KMS-11 (cell line): ENCODE data around the gene IFNA6.
A peak's percentile ranks its signal among the peaks of the same experiment; 100 is the strongest.

Source experiments
- H2AFZ ChIP-seq: fragments of 200-600 bp; sonication (generic); 2 replicates; pipeline ENCODE4 v1.6.1; 2016; ENCODE audit warnings: antibody characterized with exemption, mixed run types, low read depth
- H3K27ac ChIP-seq: fragments of 200-600 bp; sonication (generic); 2 replicates; pipeline ENCODE4 v1.6.1; 2016; ENCODE audit warnings: mild to moderate bottlenecking, mixed run types
- H3K27me3 ChIP-seq: fragments of 200-600 bp; sonication (generic); 2 replicates; pipeline ENCODE4 v1.6.1; 2017; ENCODE audit warnings: mild to moderate bottlenecking, low read depth, mixed run types, moderate library complexity; ENCODE audit not compliant: insufficient read depth
- H3K36me3 ChIP-seq: fragments of 200-600 bp; sonication (generic); 2 replicates; pipeline ENCODE4 v1.6.1; 2017; ENCODE audit warnings: mild to moderate bottlenecking, mixed run types; ENCODE audit not compliant: insufficient read depth
- H3K4me1 ChIP-seq: fragments of 200-600 bp; sonication (generic); 2 replicates; pipeline ENCODE4 v1.6.1; 2016; ENCODE audit warnings: mild to moderate bottlenecking, low read depth, mixed run types; ENCODE audit not compliant: poor library complexity, severe bottlenecking
- H3K4me2 ChIP-seq: fragments of 200-600 bp; sonication (generic); 2 replicates; pipeline ENCODE4 v1.7.0; 2016; ENCODE audit warnings: mild to moderate bottlenecking, mixed run types
- H3K4me3 ChIP-seq: fragments of 200-600 bp; sonication (generic); IDR thresholded peaks from 2 replicates; pipeline ENCODE4 v1.6.1; 2017; ENCODE audit warnings: low read depth, low read length, mixed read lengths; ENCODE audit not compliant: insufficient read depth
- H3K79me2 ChIP-seq: fragments of 200-600 bp; sonication (generic); 2 replicates; pipeline ENCODE4 v1.6.1; 2016; ENCODE audit warnings: low read depth, mixed run types; ENCODE audit not compliant: insufficient read depth
- H3K9ac ChIP-seq: fragments of 200-600 bp; sonication (generic); 2 replicates; pipeline ENCODE4 v1.6.1; 2016; ENCODE audit warnings: mild to moderate bottlenecking, mixed run types
- H4K20me1 ChIP-seq: fragments of 200-600 bp; sonication (generic); 2 replicates; pipeline ENCODE4 v1.6.1; 2016; ENCODE audit warnings: mild to moderate bottlenecking, mixed run types; ENCODE audit not compliant: insufficient read depth
- TF ChIP-seq, protein P1 (sequence below): fragments of 200-600 bp; sonication (generic); conservative IDR thresholded peaks from 2 replicates; pipeline ENCODE4 v1.6.1; 2017; ENCODE audit warnings: low read depth, mild to moderate bottlenecking, antibody characterized with exemption, low read length, moderate library complexity, mixed read lengths

Gene IFNA6

DNA sequence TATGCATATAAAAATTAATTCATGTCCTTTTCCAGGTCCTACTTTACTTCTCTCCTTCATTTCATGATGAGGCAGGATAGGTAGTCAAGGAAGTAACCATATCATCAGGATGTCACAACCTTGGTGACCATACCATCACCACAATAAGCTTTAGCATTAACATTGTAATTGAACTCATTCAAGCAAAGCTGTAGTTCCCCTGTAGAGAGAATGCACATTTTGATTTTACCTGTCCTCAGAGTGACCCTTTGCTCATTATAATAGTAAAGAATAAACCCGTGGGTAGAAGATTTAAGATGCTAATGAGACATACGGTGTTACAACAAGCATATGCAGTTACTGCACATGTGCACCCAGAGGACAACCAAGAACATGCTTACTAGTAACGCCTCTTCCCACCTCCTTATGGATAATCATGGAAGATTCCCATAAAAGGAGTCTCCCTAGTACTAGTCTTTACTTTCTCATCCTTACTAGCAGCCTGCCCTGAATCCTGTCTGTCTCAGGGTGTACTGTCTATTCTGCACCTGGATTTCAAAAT lies 2.2 kb downstream of the IFNA6 start:
- Histone ChIP-seq H2AFZ (no peak overlapping the region), H3K9ac (no peak overlapping the region), H3K27ac (no peak overlapping the region), H3K27me3 (no peaks in the 10 kb centered on the region), H3K4me2 (no peak overlapping the region), H3K79me2 (no peaks in the 10 kb centered on the region), H4K20me1 (no peaks in the 10 kb centered on the region), H3K4me1 (no peaks in the 10 kb centered on the region), H3K4me3 (no peak overlapping the region), H3K36me3 (no peaks in the 10 kb centered on the region)
- TF ChIP-seq, protein P1, sequence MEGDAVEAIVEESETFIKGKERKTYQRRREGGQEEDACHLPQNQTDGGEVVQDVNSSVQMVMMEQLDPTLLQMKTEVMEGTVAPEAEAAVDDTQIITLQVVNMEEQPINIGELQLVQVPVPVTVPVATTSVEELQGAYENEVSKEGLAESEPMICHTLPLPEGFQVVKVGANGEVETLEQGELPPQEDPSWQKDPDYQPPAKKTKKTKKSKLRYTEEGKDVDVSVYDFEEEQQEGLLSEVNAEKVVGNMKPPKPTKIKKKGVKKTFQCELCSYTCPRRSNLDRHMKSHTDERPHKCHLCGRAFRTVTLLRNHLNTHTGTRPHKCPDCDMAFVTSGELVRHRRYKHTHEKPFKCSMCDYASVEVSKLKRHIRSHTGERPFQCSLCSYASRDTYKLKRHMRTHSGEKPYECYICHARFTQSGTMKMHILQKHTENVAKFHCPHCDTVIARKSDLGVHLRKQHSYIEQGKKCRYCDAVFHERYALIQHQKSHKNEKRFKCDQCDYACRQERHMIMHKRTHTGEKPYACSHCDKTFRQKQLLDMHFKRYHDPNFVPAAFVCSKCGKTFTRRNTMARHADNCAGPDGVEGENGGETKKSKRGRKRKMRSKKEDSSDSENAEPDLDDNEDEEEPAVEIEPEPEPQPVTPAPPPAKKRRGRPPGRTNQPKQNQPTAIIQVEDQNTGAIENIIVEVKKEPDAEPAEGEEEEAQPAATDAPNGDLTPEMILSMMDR, result no peak

DNA sequence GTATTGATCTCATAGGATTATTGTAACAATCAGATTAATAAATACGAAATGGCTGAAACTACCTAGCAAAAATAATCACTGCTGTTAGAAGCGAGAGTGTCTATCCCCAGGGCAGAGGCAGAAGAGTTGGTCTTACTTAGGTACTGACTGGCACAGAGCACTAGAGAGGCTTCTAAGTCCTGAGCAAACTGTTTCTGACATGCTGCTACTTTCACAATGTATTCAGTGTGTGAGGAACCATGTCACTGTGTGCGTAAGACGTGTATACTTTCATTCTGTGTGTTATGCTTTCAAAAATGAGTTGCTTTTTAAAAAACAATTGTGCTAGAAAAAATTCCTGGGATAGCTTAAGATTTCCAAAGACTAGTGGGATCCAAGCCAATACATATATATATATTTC lies 10.0 kb downstream of the IFNA6 start:
- H3K4me3 ChIP-seq, result no peak overlapping the region
- no peaks in the 10 kb centered on the region for H3K27me3 ChIP-seq
- no peak overlapping the region for H3K9ac ChIP-seq
- no peaks in the 10 kb centered on the region for H4K20me1 ChIP-seq
- H3K4me1 ChIP-seq, result peaks cover 5% of the 10 kb centered on the region
- H2AFZ ChIP-seq, result no peak overlapping the region
- TF ChIP-seq, protein P1, result no peak
- H3K4me2 ChIP-seq, result no peak overlapping the region
- no peaks in the 10 kb centered on the region for H3K36me3 ChIP-seq
- no peaks in the 10 kb centered on the region for H3K79me2 ChIP-seq
- H3K27ac ChIP-seq, result no peak overlapping the region

DNA sequence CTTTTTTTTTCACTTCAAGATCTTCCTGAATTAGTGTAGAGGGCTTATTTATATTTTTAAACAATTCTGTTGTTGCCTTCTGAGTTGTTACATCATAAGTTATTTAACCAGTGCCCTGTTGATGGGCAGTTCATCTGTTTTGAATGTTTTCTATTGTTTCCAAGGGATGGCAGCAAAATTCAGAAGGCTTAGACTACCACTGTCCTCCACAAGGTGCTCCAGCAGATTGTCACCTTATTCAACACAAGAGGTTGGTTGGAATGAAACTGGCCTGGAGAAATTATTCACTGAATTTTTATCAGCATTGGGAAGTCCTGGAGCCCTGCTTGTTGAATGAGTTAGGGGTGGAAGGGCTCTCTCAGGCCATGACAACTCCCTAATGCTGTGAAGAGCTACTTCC lies 14.2 kb downstream of the IFNA6 start:
- no peaks in the 10 kb centered on the region for H3K36me3 ChIP-seq
- TF ChIP-seq, protein P1, result no peak
- peaks cover 35% of the 10 kb centered on the region for H3K79me2 ChIP-seq
- H3K27ac ChIP-seq, result no peak overlapping the region
- H3K4me3 ChIP-seq, result no peak overlapping the region
- H3K27me3 ChIP-seq, result no peaks in the 10 kb centered on the region
- no peak overlapping the region for H2AFZ ChIP-seq
- H4K20me1 ChIP-seq, result no peaks in the 10 kb centered on the region
- H3K4me2 ChIP-seq, result no peak overlapping the region
- no peak overlapping the region for H3K9ac ChIP-seq
- peaks cover 23% of the 10 kb centered on the region for H3K4me1 ChIP-seq

DNA sequence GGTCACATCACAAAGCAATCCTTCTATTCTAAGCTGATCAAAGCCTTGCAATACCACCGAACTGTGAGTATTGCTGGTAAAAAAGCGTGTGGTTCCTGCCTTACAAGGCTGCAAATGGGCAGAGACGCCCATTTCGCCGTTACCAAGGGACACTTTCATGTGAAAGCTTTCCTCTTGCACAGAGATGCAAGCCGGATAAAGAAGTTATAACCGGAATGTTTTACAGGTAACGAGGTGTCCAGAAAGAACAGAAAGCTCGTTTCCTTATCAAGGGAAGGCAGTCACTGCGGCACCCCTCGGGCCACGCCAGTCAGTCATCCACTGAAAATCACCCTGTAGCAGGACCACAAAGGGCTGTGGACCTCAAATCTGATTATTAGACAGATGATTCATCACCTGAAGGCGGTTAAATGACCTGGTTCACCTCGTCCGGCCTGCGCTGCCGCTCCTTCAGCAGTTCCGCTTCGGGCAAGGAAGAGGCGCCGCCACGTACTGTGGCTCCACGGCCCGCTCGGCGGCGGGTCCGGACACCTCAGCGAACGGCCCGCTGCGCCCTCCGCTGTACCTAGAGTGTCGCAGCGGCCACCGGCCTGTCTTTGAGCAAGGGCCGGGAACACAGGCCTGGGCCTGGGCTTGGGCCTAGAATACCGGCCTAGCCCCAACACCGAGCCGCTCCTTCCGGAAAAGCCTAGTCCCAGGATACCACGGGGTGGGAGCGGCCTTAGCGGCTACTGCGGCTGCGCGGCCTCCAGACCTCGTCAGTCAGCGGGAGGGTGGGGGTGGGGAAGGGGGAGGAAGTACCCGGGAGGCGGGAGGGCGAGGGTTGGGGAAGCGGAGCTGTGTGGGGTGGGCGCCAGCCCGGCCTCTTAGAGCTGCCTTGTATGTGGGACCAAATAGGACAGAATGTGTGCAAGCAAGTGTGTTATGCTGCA lies 15.7 kb downstream of the IFNA6 start, which contains the start of gene KLHL9:
Gene KLHL9, minus strand, starts transcription at position 704 of the 932 bp plus-strand sequence. Its CDS starts 545 bp downstream, at position 159.
- H3K36me3 ChIP-seq, result no peaks in the 10 kb centered on the region

More for the DNA sequence above, 15.7 kb downstream of the IFNA6 start, which contains the start of gene KLHL9:
- Histone ChIP-seq H3K4me3 (no peak within 1 kb of the TSS), H2AFZ (peak within 1 kb of the TSS; percentile 91), H3K27me3 (no peaks in the 10 kb centered on the region), H3K27ac (peak within 1 kb of the TSS; percentile 80), H3K9ac (peak within 1 kb of the TSS; percentile 96), H3K4me2 (peak within 1 kb of the TSS; percentile 58), H3K4me1 (peaks cover 29% of the 10 kb centered on the region), H4K20me1 (no peaks in the 10 kb centered on the region; the same call in 1 of the 2 replicates), H3K79me2 (peaks cover 49% of the 10 kb centered on the region)
- TF ChIP-seq, protein P1, result no peak
